ENCODE results near the gene GPC1. TPM values are rescaled to one million over a fixed set of nuclear protein-coding genes. Genes with fewer than 3 reads are reported as not detected.
A peak's percentile ranks its signal among the peaks of the same experiment; 100 is the strongest.

The GPC1 gene
- total and polyA plus RNA-seq, 2 donors (not counting 1 experiment from before 2014, with no cell fraction given), result 1.2 to 3.3 TPM

GRCh38 chr2:240477916-240478315 lies 42.5 kb downstream of the GPC1 start:
- POLR2A ChIA-PET, result interaction anchor here (0.5 kb wide), 1 partner anchor 506 kb away, joined by 5 read pairs; no protein-coding TSS in a partner anchor
- no peak overlapping the region for H3K27ac Mint-ChIP-seq

More at GRCh38 chr2:240477916-240478315, 42.5 kb downstream of the GPC1 start:
- no peak overlapping the region for H2AFZ ChIP-seq (ENCODE audit: insufficient read depth, low read depth, low read length, poor library complexity, severe bottlenecking)
- no peak overlapping the region for H3K27ac ChIP-seq (ENCODE audit: low read length in 2 of 2)
- H3K79me2 ChIP-seq (ENCODE audit: control insufficient read depth, insufficient read depth, low read length), result no peaks in the 10 kb centered on the region
- no peaks in the 10 kb centered on the region for H3K4me1 Mint-ChIP-seq
- H3K9me3 Mint-ChIP-seq (ENCODE audit: insufficient read depth), result peaks cover 9% of the 10 kb centered on the region
- no peak for ATAC-seq (ENCODE audit: low read depth)
- TF ChIP-seq CTCF (IDR thresholded peaks at IDR 0.05), result no peak
- TF ChIP-seq EZH2 (IDR thresholded peaks at IDR 0.05; ENCODE audit: borderline replicate concordance, insufficient read depth, low read depth, low read length, poor library complexity, severe bottlenecking), result no peak
- no peaks in the 10 kb centered on the region for H3K4me1 ChIP-seq (ENCODE audit: control insufficient read depth in 2 of 2, insufficient read depth in 2 of 2, low read length in 2 of 2)
- CTCF ChIA-PET, result no interaction called here
- H3K4me2 ChIP-seq (replicated peaks; ENCODE audit: low read depth, low read length, poor library complexity, severe bottlenecking), result no peak overlapping the region
- H3K4me3 Mint-ChIP-seq, result no peak overlapping the region
- intact Hi-C loops (cut with micrococcal nuclease), result no loop called here
- no peak overlapping the region for H3K4me3 ChIP-seq (ENCODE audit: control extremely low read depth in 1 of 5, extremely low read depth in 1 of 5, insufficient read depth in 1 of 5, low read depth in 2 of 5, low read length in 4 of 5)
- 67% methylated on average over 9 of the region's 13 CpGs for WGBS (ENCODE audit: insufficient coverage)
- peak; percentile 1 for DNase-seq
- no peaks in the 10 kb centered on the region for H3K36me3 ChIP-seq (replicated peaks in 1 of 2; ENCODE audit: control extremely low read depth in 1 of 2, control insufficient read depth in 1 of 2, extremely low read depth in 1 of 2, insufficient read depth in 2 of 2, low read length in 1 of 2)
- H4K20me1 ChIP-seq (ENCODE audit: control insufficient read depth, insufficient read depth, low read length, poor library complexity, severe bottlenecking), result no peaks in the 10 kb centered on the region
- no peaks in the 10 kb centered on the region for H3K27me3 Mint-ChIP-seq
- H3K9ac ChIP-seq (ENCODE audit: low read length), result no peak overlapping the region
- H3K9me3 ChIP-seq (ENCODE audit: control extremely low read depth in 1 of 3, control insufficient read depth in 2 of 3, insufficient read depth in 1 of 3, low read length in 2 of 3), result peaks cover 2 to 33% (median 24%) of the 10 kb centered on the region in 3 donors
- no peaks in the 10 kb centered on the region for H3K27me3 ChIP-seq (replicated peaks in 1 of 4; ENCODE audit: control extremely low read depth in 1 of 4, control insufficient read depth in 3 of 4, insufficient read depth in 4 of 4, low read length in 3 of 4)
